Epithelial cell of esophagus (primary cell): ENCODE results near the gene DGCR6L.
"Not testable (repeated sequence)": the region's sequence is repeated elsewhere in the genome, so short reads cannot be mapped to it uniquely, and the experiment has no call there.

Experiments used
- DNase-seq: peaks from one replicate; pipeline ENCODE4 v3.0.0; 2010; ENCODE audit warnings: low read depth
- H3K4me3 ChIP-seq: 2 replicates; pipeline ENCODE4 v1.5.1; 2011; ENCODE audit warnings: mild to moderate bottlenecking, low read length, control low read depth
- CTCF ChIP-seq: IDR thresholded peaks from 2 replicates; pipeline ENCODE4 v1.5.1; 2011; ENCODE audit warnings: low read depth, mild to moderate bottlenecking, low read length, control low read depth, inconsistent platforms; ENCODE audit not compliant: insufficient read depth; ENCODE audit errors: missing control alignments

DGCR6L gene

DNA sequence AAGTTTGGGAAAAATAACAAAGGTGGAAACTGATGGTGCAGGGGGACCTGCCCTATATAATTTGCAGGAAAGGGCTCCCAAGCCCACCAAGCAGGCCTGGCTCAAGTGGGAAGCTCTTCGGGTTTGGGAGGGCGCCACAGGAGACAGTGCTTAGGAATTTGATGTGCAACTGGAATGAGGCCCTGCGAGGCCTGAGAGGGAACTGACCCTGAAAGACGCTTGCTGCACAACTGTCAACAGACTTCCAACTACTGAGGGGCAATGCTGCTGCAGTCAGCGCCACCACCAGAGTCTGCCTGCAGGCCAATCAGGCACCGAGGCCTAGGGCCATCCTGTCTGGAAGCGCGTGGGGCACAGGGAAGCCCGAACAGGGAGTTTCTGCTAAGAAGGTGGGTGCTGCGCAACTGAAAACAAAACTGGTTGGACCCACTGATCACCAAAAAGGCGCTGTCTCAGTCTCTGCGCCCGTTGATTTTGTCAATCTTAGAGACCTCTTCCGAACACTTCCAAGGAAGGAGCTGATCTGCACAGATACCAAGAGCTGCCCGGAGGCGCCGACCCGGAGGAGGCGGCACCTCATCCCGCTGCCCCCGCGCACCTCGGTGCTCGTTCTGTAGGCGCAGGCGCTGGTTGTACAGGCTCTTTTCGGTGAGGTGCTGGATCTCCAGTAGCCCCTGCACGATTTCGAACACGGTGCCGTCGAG is 667 bp downstream of the DGCR6L start:
- H3K4me3 ChIP-seq, result peak overlapping the region; percentile 81
- DNase-seq, result no peak
- no peak for TF ChIP-seq CTCF

GRCh38 chr22:20318043-20318688 is 1.7 kb downstream of the DGCR6L start:
- DNase-seq, H3K4me3 ChIP-seq: not testable (repeated sequence)

GRCh38 chr22:20317402-20318042 is 2.3 kb downstream of the DGCR6L start:
- DNase-seq, result peak; percentile 33
- TF ChIP-seq CTCF, result peak; percentile 53
- not testable (repeated sequence) for H3K4me3 ChIP-seq

DNA sequence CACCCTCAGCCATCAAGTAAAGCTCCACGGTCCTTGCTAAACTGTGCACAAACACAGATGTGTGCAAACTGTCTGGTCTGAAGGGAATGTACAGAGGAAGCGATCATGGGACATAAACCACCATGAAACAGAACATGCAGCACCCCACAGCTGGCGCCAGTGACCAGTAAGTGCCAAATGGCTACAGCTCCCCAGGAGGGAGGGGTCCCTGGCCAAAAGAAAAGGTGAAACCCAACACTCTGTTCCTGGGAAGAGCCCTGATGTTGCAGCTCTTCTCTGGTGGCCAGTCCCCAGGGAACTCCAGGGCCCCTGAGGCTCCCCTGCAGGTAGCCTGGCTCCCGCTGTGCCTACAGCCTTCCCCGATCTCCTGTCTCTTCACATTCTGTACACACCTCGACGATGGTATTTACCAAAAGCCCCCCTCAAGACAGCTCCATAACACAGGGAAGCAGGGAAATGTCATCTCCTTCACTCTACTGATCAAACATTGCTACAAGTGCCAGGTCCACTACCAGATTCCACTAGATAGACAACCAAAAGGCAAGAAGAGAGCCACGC is 2.9 kb downstream of the DGCR6L start:
- no peak for DNase-seq
- no peak overlapping the region for H3K4me3 ChIP-seq
- TF ChIP-seq CTCF, result no peak

- DNase-seq, result no peak
- TF ChIP-seq CTCF, result no peak
These were observed 3.5 kb downstream of the DGCR6L start for GRCh38 chr22:20316217-20316843.

DNA sequence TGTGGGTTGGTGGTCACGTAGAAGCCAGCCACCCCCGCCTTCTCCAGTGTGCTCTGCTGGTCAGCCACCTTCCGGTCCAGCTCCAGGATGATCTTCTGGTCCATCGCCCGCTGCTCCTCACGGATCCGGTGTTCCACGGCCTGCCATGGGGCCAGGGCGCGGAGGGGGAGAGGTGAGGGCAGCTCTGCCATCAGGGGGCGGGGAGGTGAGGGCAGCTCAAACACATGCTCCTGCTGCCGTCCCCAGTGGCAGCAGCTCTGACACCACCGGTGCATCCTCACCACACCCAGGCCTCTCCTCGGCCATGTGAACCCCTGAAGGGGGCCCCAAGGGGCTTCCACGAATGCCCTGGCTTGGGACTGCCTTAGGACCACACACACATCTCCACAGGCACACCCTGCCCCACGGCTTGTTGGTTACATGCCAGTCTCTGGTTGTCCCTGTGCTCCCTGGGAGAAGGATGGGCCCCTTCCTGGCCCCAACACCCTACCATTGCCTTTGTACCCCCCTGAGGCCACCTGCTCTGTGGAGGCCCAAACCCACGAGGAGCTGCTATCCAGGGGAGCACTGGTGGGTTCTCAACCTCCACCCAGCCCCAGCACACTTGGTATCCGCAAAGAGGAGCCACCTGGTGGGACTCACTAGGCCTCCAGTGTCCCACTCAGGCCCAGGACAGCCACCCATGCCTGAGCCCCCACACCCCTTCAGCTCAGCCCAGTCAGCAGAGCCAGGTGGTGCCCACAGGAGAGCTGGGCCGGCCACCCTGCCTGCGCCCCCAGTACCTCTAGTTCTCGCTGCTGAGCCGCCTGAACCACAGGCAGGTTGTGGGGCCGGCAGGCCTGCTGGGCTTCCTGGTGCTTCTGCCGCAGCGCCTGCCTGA is 4.3 kb downstream of the DGCR6L start:
- no peak overlapping the region for H3K4me3 ChIP-seq
- no peak for TF ChIP-seq CTCF
- no peak for DNase-seq

More at GRCh38 chr22:20316217-20316843, 3.5 kb downstream of the DGCR6L start:
- no peak overlapping the region for H3K4me3 ChIP-seq

DNA sequence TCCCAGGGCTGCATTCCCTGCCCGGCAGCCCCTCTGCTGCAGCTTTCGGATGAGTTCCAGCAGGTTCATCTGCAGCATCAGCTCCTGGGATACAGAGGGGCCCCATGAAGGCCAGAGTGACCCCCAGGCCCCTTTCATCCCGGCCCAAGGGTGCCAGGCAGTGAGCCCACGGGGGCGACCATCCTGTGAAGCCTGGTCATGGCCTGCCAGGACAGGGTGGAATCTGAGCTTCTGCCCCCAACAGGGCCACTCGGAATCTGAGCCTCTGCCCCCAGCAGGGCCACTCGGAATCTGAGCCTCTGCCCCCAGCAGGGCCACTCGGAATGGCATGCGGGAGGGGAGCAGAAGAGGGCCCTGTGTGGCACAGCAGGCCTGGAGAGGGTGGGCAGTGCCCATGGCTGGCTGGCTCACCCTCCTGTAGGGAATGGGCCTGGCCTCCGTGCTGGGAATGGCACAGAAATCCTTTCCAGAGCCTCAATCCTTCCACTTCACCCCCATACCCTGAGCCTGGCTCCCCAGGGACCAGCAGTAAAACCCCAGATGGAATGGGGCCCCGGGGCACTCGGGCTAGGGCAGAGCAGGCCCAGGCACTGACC is 5.0 kb downstream of the DGCR6L start:
- DNase-seq, H3K4me3 ChIP-seq: not testable (repeated sequence)

DNA sequence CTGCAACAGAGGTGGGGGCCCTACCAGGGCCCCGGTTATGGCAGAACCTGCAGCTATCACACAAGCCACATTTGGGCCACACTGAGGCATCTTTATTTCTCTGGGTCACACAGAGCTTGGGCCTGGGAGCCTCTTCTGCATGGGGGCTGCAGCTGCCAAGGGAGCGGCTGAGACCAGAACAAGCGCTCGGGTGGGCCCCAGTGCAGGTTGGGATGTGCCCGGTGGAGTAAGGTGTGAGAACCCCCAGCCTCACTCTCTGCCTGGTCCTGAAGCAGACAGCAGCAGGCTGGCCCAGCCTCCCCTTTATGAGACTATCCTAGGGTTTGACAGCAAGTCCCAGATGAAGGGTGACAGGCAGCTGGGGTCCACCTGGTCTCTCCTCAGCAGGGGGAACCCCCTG is 5.7 kb downstream of the DGCR6L start:
- DNase-seq, H3K4me3 ChIP-seq: not testable (repeated sequence)

GRCh38 chr22:20313306-20314077 is 6.4 kb downstream of the DGCR6L start:
- not testable (repeated sequence) for DNase-seq, H3K4me3 ChIP-seq
